CD4-positive, alpha-beta T cell treated with Interleukin-17A for 1 hour (primary cell): Measurements from ENCODE around the gene CRELD1.

ENCODE experiments used
- DNase-seq: peaks from one replicate; pipeline ENCODE4 v3.0.0-alpha.2; 2020

Gene CRELD1

DNA sequence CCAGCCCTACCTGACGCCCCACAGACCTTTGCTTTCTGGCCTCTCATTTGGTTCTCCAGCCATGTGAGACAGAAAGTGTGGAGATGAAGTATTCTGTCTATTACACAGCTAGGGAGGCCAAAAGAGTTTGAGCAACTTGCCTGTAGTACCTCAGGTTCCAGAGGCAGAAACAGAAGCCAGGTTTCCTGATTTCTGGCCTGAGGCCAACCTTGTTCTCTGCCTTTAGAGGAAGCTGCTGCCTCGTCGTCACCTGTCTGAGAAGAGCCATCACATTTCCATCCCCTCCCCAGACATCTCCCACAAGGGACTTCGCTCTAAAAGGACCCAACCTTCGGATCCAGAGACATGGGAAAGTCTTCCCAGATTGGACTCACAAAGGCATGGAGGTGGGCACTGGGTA lies 27.2 kb upstream of the CRELD1 start:
- no peak for DNase-seq

DNA sequence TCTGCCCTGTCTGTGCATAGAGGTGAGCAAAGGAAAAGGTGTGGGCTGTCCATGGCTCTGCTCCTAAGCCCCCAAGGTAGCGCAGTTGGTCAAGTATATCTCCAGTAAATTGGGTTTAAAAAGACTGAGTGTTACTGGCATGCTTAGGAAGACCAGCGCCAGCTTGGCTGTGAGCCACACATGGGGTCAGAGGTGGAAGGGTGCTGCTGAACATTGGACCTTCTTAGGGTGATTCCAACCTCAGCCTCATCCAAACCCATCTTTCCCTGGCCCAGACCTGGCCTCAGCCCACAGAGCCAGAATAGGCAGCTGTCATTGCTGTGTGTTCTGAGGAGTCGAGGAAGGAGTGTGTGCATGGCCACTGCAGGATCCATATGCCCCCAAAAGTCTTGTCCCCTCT lies 25.3 kb upstream of the CRELD1 start:
- DNase-seq, result no peak

DNA sequence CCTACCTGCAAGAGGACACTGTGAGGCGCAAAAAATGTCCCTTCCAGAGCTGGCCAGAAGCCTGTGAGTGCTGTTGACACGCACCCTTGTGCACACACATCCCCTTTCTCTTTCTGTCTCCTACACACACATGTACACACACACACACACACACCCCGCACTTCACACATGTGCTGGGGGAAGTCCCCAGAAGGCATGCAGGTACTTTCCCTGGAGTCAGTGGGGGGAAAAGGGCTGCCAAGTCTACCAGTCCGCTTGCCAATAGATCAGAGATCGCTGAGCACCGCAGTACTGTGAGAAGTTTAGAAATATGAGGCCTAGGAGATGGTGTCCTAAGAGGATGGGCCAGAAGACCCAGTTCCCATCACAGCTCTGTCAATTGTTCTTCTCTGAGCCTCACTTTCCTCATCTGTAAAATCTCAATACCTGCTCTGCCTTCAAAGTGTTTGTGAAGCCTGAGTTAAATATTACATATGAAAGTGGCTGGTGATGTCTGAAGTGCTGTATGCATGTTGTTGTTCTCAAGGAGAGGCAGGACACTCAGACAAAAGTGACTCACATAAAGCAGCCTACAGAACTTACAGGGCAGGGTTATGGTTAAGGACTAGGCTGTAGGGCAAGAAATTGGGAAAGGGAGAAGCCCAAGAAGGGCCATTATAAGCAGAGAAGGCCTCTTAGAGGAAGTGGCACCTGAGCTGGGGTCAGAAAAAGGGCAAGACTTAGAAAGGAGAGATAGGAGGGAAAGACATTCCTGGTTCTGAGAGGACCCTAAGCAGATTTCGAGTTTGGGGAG lies 24.2 kb upstream of the CRELD1 start:
- peak; percentile 35 for DNase-seq

DNA sequence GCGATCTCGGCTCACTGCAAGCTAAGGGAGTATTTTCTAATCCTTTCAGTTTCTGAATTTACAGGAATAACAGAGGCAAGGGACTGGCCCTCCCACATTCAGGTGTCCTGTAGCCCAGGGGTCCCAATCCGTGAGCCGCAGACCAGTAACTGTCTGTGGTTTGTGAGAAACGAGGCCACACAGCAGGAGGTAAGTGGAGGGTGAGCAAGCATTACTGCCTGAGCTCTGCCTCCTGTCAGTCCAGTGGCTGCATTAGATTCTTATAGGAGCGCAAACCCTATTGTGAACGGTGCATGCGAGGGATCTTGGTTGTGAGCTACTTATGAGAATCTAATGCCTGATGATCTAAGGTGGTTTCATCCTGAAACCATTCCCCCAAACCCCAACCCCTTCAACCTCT lies 21.8 kb upstream of the CRELD1 start:
- DNase-seq, result no peak

DNA sequence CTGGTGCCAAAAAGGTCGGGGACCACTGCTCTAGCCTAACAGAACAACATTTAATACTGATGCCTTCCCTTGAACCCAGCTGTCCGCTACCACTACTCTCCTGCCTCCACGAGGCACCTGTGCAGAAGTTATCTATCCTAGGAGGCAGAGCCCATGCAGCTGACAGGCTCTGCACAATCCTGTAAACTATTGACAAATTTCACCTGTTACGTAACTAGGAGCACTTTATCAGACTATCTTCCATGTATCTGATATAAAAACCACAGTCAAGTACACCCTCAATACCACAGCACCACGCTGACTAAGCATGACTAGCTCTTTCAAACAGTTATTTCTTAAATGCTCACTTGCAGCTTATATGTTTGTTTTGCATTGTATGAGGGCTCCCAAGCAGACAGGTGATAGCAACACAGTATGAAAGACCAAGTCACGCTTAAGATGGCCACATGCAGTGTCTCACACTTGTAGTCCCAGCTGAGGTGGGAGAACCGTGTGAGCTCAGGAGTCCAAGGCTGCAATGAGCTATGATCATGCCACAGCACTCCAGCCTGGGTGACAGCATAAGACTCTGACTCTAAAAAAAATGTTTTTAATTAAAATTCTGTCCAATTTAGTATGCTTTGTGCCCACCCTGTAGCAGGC lies 21.2 kb upstream of the CRELD1 start:
- peak; percentile 43 for DNase-seq

DNA sequence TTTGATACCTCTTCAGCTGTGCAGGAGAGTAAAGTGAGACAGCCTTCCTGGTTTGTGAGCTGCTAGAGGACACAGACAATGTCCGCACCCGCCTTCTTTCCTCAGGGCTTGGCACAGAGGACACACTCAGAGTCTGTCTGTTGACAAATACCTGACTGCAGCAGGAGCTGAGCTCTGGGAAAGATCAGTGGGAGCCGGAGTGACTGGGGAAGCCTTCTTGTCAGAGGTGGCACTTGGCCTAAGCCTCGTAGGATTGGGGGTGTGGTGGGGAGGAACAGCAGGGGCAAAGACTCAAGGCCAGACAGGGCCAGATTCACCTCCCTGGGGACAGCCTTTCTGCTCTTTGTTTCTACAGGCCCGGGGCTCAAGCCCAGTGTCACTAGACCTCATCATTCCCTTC lies 20.0 kb upstream of the CRELD1 start:
- no peak for DNase-seq

DNA sequence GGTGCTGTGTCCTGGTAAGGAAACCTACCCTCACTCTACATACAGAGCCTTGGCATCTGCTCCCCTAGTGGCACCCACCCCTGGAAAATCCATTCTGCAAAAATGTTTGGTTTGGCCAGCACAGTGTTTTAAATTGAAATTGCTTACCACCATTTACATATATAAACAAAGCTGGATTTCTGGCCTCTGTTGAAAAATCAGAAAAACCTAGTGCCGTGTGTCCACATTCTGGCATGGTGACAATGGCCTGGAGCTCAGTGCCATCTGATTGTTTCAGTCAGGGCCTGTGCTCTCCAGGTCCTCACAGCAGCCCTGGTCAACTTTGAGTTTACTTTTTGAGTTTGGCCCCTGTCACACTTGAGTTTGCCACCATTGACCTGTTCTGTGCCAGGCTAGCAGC lies 19.6 kb upstream of the CRELD1 start:
- no peak for DNase-seq

DNA sequence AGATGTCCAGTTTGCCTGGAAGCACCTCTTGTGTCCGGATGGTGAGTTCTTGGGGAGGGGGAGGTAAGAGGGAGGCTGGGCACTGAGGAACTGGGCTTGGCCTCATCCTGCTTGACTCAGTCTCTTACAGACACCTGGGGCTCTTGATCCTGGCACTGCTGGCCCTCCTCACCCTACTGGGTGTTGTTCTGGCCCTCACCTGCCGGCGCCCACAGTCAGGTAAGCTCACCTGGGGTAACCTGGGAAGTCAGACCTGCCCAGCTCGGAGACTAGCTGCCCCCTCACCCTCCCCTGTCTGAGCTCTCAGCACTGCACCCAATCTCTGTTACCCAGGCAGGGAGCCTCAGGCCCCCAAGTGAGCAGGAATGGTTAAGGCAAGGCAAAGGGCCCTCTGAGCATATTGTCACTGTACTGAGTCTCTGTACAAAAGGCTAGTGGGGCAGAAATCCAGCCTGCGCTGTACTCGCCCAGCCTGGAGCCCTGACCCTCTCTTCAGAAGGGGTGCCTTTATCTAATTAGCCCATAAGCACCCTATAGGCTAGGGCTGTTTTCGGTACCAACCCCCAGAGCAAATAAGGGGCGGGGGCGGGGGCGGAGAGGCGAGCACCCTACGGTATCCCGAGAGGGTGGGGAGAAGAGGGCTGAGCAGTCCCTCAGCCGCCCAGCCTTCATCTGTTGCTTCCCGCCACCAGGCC lies 18.9 kb upstream of the CRELD1 start:
- DNase-seq, result no peak

DNA sequence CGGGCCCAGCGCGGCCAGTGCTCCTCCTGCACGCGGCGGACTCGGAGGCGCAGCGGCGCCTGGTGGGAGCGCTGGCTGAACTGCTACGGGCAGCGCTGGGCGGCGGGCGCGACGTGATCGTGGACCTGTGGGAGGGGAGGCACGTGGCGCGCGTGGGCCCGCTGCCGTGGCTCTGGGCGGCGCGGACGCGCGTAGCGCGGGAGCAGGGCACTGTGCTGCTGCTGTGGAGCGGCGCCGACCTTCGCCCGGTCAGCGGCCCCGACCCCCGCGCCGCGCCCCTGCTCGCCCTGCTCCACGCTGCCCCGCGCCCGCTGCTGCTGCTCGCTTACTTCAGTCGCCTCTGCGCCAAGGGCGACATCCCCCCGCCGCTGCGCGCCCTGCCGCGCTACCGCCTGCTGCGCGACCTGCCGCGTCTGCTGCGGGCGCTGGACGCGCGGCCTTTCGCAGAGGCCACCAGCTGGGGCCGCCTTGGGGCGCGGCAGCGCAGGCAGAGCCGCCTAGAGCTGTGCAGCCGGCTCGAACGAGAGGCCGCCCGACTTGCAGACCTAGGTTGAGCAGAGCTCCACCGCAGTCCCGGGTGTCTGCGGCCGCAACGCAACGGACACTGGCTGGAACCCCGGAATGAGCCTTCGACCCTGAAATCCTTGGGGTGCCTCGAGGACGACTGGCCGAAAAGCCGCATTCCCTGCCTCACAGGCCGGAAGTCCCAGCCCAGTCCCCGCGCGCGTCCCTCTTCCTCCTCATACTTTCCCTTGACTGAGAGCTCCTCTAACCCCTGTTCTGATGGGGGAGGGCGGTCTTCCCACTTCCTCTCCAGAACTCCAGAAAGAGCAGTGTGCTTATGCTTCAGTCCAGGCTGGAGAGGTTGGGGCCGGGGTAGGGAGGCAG lies 18.1 kb upstream of the CRELD1 start:
- DNase-seq, result no peak

DNA sequence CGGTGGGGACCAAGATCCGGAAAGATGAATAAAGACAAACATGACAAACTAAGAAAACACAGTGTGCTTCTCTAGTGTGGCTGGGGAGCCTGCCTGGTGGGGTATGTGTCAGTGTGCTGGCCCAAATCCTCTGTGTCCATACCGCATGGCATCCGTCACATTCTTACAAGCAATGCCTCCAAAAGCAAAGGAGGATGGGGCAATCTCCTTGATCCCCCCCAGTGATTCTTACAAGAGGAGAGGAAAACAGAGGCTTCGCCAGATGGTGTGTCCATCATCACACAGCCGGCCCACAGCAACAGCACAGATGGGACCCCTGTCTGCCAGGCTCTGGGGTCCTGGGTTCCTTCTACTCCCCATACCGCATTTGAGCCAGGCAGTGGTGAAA lies 17.3 kb upstream of the CRELD1 start:
- no peak for DNase-seq

DNA sequence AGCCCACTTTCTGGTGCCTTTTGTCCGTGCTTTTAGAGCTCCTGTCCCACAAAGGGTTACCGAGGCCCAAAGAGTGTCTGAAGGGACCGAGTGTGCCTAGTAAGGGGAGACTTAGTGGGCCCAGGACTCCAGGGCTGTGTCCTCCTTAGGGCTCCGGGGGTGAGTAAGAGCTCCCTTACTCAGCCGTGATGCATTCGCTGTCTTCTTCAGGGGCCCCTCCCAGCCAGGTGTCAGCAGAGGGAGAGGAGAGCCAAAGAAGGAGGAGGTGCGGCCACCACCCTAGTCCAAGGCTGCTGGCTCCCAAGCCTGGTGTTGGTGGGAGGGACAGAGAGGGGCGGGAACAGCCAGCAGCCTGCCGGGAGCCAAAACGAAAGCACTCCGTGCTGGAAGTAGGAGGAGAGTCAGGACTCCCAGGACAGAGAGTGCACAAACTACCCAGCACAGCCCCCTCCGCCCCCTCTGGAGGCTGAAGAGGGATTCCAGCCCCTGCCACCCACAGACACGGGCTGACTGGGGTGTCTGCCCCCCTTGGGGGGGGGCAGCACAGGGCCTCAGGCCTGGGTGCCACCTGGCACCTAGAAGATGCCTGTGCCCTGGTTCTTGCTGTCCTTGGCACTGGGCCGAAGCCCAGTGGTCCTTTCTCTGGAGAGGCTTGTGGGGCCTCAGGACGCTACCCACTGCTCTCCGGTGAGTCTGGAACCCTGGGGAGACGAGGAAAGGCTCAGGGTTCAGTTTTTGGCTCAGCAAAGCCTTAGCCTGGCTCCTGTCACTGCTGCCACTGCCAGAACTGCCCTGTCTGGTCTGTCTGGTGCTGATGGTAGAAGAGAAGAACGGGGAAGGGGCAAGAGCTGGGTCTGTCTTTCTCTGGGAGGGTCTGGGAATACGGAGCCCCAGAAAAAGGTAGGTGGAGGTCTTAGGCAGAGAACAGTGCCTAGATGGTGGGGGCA lies 16.6 kb upstream of the CRELD1 start, which contains the start of gene IL17RC:
Gene IL17RC, plus strand, starts transcription at position 365 of the 947 bp plus-strand sequence. Its CDS starts 218 bp downstream, at position 583.
- DNase-seq, result no peak

DNA sequence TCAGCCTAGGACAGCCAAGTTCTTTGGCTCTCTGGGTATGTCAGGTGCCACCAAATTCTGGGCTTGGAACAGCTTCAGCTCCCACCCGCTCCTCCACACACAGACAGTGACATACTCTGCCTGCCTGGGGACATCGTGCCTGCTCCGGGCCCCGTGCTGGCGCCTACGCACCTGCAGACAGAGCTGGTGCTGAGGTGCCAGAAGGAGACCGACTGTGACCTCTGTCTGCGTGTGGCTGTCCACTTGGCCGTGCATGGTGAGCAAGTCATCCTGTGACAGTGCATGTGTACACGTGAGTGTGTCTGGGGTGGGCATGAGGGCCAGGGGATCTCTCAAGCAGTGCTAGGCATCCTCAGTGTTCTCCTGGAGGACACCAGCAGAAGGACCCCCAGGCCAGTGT lies 15.8 kb upstream of the CRELD1 start:
- DNase-seq, result no peak

DNA sequence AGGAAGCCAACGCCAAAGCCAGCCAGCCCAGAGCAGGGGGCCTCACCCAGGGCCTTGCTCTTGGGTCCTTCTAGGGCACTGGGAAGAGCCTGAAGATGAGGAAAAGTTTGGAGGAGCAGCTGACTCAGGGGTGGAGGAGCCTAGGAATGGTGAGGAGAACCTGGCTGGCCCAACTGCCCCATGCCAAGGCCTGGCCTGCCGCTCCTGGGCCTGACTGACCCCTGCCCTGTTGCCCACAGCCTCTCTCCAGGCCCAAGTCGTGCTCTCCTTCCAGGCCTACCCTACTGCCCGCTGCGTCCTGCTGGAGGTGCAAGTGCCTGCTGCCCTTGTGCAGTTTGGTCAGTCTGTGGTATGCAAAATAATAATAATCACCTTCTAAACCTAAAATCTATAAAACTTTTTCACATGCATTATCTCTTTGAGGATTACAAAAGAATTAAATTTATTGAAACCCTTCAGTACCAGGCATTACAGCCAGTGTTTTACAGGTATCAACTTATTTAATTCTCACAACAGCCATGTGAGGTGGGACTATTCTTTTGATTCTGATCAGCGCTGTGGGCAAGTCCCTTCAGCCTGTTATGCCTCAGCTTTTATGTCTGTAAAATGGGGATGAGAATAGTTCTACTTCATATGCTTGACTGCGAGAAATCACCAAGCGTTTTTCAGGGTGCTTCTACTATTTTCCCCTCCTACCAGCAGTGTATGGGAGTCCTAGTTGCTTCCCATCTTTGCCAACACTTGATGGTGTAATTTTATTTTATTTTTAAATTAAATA lies 15.2 kb upstream of the CRELD1 start:
- DNase-seq, result no peak

DNA sequence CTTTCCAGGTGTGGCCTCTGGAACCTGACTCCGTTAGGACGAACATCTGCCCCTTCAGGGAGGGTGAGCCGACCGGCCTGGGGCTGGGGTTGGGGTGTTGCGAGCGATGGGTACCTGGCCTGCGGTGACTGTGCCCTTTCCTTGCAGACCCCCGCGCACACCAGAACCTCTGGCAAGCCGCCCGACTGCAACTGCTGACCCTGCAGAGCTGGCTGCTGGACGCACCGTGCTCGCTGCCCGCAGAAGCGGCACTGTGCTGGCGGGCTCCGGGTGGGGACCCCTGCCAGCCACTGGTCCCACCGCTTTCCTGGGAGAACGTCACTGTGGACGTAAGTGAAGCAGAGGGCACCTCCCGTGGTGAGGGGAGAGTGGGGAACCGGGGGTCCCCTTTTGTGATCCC lies 5.5 kb upstream of the CRELD1 start:
- no peak for DNase-seq

DNA sequence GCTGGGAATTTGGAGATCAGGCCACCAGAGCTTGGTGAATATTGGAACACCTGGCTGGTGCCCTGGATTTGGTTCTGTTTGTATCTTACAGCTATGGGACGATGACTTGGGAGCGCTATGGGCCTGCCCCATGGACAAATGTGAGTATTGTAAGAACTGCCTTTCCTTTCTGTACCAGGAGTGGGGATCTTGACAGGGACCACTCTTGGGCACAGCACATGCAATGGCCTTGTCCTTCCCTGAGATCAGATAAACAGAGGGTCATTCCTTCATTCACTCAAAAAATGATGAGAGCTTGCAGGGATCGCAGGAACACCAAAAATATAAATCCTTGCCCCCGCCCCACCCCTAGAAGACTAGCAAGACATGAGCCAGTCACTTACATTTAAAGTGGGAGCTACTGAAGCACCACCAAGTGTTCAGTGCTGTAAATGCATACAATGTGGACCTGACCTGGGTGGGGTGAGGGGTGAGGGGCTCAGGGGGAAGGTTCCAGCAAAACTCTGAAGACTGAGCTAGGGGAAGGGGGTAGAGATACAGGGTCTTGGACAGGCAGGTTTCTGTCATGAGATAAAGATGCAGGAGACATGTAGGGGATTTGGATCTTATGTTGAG lies 2.7 kb upstream of the CRELD1 start:
- no peak for DNase-seq

DNA sequence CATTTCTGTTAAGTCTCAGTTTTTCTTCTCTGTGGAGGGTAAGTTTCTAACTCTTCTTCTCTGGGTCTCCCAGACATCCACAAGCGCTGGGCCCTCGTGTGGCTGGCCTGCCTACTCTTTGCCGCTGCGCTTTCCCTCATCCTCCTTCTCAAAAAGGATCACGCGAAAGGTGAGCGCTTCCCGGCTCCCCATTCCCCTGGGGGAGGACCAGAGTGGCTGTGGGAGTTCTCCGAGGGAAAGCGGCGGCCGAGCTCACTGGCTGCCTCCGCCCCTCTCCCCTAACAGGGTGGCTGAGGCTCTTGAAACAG lies 1.1 kb upstream of the CRELD1 start:
- no peak for DNase-seq

DNA sequence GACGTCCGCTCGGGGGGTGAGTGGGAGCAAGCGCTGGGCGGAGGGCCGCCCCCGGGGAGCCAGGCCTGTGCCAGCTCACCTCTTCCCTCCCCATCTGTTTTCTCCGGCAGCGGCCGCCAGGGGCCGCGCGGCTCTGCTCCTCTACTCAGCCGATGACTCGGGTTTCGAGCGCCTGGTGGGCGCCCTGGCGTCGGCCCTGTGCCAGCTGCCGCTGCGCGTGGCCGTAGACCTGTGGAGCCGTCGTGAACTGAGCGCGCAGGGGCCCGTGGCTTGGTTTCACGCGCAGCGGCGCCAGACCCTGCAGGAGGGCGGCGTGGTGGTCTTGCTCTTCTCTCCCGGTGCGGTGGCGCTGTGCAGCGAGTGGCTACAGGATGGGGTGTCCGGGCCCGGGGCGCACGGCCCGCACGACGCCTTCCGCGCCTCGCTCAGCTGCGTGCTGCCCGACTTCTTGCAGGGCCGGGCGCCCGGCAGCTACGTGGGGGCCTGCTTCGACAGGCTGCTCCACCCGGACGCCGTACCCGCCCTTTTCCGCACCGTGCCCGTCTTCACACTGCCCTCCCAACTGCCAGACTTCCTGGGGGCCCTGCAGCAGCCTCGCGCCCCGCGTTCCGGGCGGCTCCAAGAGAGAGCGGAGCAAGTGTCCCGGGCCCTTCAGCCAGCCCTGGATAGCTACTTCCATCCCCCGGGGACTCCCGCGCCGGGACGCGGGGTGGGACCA lies 632 bp upstream of the CRELD1 start:
- DNase-seq, result peak; percentile 90

DNA sequence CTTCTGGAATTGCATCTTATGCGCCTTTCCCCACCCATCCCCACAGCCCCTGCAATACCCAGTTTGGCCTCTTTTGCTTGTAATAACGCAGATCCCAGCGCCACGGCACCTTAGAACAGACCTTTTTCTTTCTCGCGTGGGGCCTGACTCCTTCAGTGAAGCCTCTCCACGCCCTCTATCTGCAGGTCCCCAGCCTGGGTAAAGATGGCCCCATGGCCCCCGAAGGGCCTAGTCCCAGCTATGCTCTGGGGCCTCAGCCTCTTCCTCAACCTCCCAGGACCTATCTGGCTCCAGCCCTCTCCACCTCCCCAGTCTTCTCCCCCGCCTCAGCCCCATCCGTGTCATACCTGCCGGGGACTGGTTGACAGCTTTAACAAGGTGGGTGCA lies 594 bp downstream of the CRELD1 start:
- DNase-seq, result peak; percentile 58

DNA sequence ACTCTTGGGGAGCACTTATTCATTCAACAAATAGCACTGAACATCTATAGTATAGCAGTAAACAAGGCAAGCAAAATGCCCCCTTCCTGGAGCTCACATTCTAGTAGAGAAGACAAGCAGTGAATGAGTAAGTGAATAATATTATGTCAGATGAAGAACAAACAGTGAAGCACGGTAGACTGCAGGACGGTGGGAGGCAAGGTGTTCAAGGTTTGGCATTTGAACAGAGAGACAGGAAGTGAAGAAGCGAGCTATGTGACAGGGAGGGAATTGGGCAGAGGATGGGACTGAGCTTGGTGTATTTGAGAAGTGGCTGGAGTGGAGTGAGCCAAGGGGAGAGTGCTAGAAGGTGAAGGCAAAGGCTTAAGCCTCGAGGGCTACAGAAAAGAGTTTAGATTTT lies 1.4 kb downstream of the CRELD1 start:
- DNase-seq, result no peak

DNA sequence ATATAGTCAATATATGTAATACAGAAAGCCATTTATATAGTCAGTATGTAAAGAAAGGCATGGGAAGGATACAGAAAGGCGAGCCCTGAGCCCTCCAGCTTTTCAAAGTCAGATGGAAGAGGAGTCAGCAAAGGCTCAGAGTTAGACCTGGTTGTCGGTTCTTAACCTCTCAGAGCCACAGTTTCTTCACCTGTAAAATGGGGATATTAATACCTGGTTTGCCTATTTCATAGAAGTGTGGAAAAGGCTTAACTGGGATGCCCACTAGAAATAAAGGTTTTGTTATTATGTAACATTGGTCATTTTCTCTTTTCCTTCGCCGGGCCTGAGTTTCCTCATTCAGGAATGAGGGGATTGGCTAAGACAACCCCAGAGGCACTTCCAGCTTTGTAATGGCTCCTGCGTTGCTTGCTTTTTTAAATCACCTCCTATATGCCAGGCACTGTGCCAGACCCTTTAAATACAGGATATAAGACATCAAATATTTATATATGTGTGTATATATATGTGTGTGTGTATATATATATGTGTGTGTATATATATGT lies 2.4 kb downstream of the CRELD1 start:
- no peak for DNase-seq
